OCI-LY1 (cell line): ENCODE measurements around the gene PCGF3.

ENCODE experiments used
- H2AFZ ChIP-seq: fragments of 200-600 bp; sonication (generic), shearing (Covaris generic); 2 replicates; pipeline ENCODE4 v1.6.0; 2014; ENCODE audit warnings: antibody characterized with exemption, mild to moderate bottlenecking, low read length
- H3F3A ChIP-seq: fragments of 200-600 bp; sonication (generic), shearing (Covaris generic); 2 replicates; pipeline ENCODE4 v1.6.0; 2014; ENCODE audit warnings: mild to moderate bottlenecking, antibody characterized with exemption, low read length, moderate library complexity; ENCODE audit not compliant: insufficient read depth
- H3K27ac ChIP-seq: fragments of 200-600 bp; sonication (generic); 2 replicates; pipeline ENCODE4 v1.5.1; 2014; ENCODE audit warnings: low read length, mixed run types, mild to moderate bottlenecking, low read depth; ENCODE audit not compliant: poor library complexity, severe bottlenecking
- H3K27me3 ChIP-seq: fragments of 200-600 bp; sonication (generic); 2 replicates; pipeline ENCODE4 v1.6.0; 2014; ENCODE audit warnings: antibody characterized with exemption, mild to moderate bottlenecking, low read length, moderate library complexity; ENCODE audit not compliant: insufficient read depth
- H3K36me3 ChIP-seq: fragments of 200-600 bp; sonication (generic); 2 replicates; pipeline ENCODE4 v1.6.1; 2014; ENCODE audit warnings: mild to moderate bottlenecking, antibody characterized with exemption, low read length, moderate library complexity, mixed read lengths; ENCODE audit not compliant: insufficient read depth
- H3K4me1 ChIP-seq: fragments of 200-600 bp; sonication (generic); 2 replicates; pipeline ENCODE4 v1.5.1; 2014; ENCODE audit warnings: mild to moderate bottlenecking, low read length, moderate library complexity; ENCODE audit not compliant: insufficient read depth, severe bottlenecking
- H3K4me2 ChIP-seq: fragments of 200-600 bp; sonication (generic), shearing (Covaris generic); 2 replicates; pipeline ENCODE4 v1.6.1; 2014; ENCODE audit warnings: low read length
- H3K4me3 ChIP-seq: fragments of 200-600 bp; sonication (generic); 2 replicates; pipeline ENCODE4 v1.5.1; 2014; ENCODE audit warnings: low read length, low read depth, mild to moderate bottlenecking, mixed read lengths; ENCODE audit not compliant: poor library complexity, severe bottlenecking
- H3K79me2 ChIP-seq: fragments of 200-600 bp; shearing (Covaris generic); 2 replicates; pipeline ENCODE4 v1.6.1; 2016; ENCODE audit warnings: mixed run types, low read length, mixed read lengths; ENCODE audit not compliant: insufficient read depth
- H3K9ac ChIP-seq: fragments of 200-600 bp; sonication (generic), shearing (Covaris generic); 2 replicates; pipeline ENCODE4 v1.6.1; 2014; ENCODE audit warnings: mild to moderate bottlenecking, low read length, mixed read lengths
- H3K9me2 ChIP-seq: fragments of 200-600 bp; sonication (generic), shearing (Covaris generic); 2 replicates; pipeline ENCODE4 v1.6.1; 2014; ENCODE audit warnings: low read depth, mild to moderate bottlenecking, low read length, mixed read lengths
- H3K9me3 ChIP-seq: fragments of 200-600 bp; shearing (Covaris generic); 2 replicates; pipeline ENCODE4 v1.6.1; 2014; ENCODE audit warnings: low read length, mixed read lengths
- H4K20me1 ChIP-seq: fragments of 200-600 bp; sonication (generic), shearing (Covaris generic); 2 replicates; pipeline ENCODE4 v1.6.0; 2016; ENCODE audit warnings: mild to moderate bottlenecking, low read length; ENCODE audit not compliant: insufficient read depth
- CTCF ChIP-seq: fragments of 200-600 bp; sonication (generic), shearing (Covaris generic); IDR thresholded peaks from 2 replicates; pipeline ENCODE4 v1.5.1; 2017; ENCODE audit warnings: mild to moderate bottlenecking, antibody characterized with exemption, low read length, moderate library complexity, mixed read lengths
- EZH2 ChIP-seq: fragments of 200-600 bp; sonication (generic), shearing (Covaris generic); IDR thresholded peaks from 2 replicates; pipeline ENCODE4 v1.8.0; 2017; ENCODE audit warnings: borderline replicate concordance, mixed run types, mild to moderate bottlenecking, antibody characterized with exemption, low read length, moderate library complexity, mixed read lengths

PCGF3 gene

GRCh38 chr4:785332-786073, 79.9 kb downstream of the PCGF3 start:
- Histone ChIP-seq H3K27ac (no peak overlapping the region), H3K9me3 (no peaks in the 10 kb centered on the region), H2AFZ (no peak overlapping the region), H4K20me1 (no peaks in the 10 kb centered on the region), H3K4me3 (no peak overlapping the region), H3K9me2 (no peaks in the 10 kb centered on the region), H3K9ac (no peak overlapping the region), H3K4me2 (no peak overlapping the region), H3K27me3 (no peaks in the 10 kb centered on the region), H3F3A (no peaks in the 10 kb centered on the region), H3K4me1 (peaks cover 9% of the 10 kb centered on the region), H3K36me3 (peaks cover 5% of the 10 kb centered on the region; the same call in 1 of the 2 replicates), H3K79me2 (peaks cover 9% of the 10 kb centered on the region)
- TF ChIP-seq CTCF = no peak
- no peak for TF ChIP-seq EZH2

DNA sequence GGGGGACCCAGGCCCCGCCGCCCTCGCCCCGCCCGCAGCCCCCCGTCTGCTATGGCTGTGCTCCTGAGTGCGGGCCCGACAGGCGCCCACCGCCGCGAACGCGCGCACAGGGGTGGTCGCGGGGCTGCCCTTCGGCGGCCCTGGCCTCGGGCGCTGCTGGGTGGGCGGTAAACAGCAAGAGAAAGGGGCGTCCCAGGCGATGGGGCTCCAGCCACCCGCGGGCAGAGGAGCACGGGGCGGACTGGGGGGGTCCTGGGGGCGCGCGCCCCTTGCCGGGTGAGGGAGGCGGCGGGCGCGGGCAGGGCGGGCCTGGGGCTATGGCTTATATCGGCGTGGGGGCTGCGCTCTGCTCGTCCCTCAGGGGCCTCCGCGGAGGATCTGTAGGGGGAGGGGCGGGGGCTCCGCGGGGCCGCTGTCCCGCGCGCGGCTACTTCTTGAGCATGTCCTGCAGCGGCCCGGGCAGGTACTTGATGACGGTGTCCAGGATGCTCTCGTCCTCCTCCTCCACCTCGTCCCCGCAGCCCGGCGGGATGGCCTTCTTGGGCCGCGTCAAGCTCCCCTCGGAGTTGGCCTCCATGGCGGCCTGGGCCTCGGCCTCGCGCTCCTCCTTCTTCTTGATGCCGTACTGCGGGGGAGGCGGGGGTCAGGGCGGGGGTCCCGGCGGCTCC, 80.6 kb downstream of the PCGF3 start:
- H3K36me3 ChIP-seq = 0 out of 2 replicates have a peak, but pooled peaks cover 3% of the 10 kb centered on the region
- peaks cover 6% of the 10 kb centered on the region for H3K4me1 ChIP-seq
- peaks cover 3% of the 10 kb centered on the region; the same call in 1 of the 2 replicates for H3K79me2 ChIP-seq
- H3K27ac ChIP-seq = no peak overlapping the region
- H3K9ac ChIP-seq = no peak overlapping the region
- no peaks in the 10 kb centered on the region for H4K20me1 ChIP-seq
- no peak for TF ChIP-seq EZH2
- no peak for TF ChIP-seq CTCF
- H3K27me3 ChIP-seq = no peaks in the 10 kb centered on the region
- H3F3A ChIP-seq = no peaks in the 10 kb centered on the region
- no peaks in the 10 kb centered on the region for H3K9me3 ChIP-seq
- H3K4me3 ChIP-seq = no peak overlapping the region
- H2AFZ ChIP-seq = no peak overlapping the region
- H3K9me2 ChIP-seq = no peaks in the 10 kb centered on the region
- H3K4me2 ChIP-seq = no peak overlapping the region

DNA sequence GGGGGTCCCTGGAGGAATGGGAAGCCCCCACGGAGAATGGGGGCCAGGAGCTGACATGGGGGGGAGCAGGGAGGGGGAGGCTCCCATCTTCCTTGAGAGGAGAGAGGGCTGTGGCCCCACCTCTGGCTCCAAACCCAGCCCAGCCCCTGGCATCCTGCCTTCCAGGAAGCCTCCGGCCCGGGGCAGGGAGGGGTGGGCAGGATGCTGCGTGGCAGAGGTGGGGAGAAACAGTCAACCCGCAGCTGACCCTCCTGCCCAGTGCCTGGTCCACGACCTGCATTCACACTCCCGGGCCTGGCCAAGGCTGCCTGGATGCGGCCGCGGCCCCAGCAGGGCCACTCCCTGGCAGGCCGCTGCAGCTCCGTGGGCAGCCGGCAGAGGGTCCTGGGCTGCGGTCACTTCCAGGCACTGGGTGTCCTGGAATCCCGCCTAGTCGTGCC, 81.2 kb downstream of the PCGF3 start:
- H3K4me2 ChIP-seq = no peak overlapping the region
- no peak overlapping the region for H3K27ac ChIP-seq
- no peaks in the 10 kb centered on the region for H3F3A ChIP-seq
- H3K79me2 ChIP-seq = no peaks in the 10 kb centered on the region
- no peak overlapping the region for H3K4me3 ChIP-seq
- H2AFZ ChIP-seq = no peak overlapping the region
- no peaks in the 10 kb centered on the region for H3K27me3 ChIP-seq
- no peaks in the 10 kb centered on the region for H4K20me1 ChIP-seq
- no peaks in the 10 kb centered on the region for H3K9me3 ChIP-seq
- no peaks in the 10 kb centered on the region for H3K9me2 ChIP-seq
- TF ChIP-seq EZH2 (no peak), CTCF (no peak)
- H3K36me3 ChIP-seq = no peaks in the 10 kb centered on the region
- no peak overlapping the region for H3K9ac ChIP-seq
- H3K4me1 ChIP-seq = peaks cover 6% of the 10 kb centered on the region
